Smooth muscle cell (in vitro differentiated cells): Measurements from ENCODE around the gene GRM4. TPM values are rescaled to one million over a fixed set of nuclear protein-coding genes. Genes with fewer than 3 reads are reported as not detected.

Experiments
- DNase-seq: peaks from one replicate; lab custom pipeline; 2025; ENCODE audit not compliant: unreplicated experiment; lab: John Stamatoyannopoulos, UW
- H2AFZ ChIP-seq: fragments of 200-600 bp; sonication (generic); 2 replicates; pipeline ENCODE4 v1.6.0; 2016; ENCODE audit warnings: antibody characterized with exemption, low read depth, mild to moderate bottlenecking
- H3F3A ChIP-seq: fragments of 200-600 bp; sonication (generic); 2 replicates; pipeline ENCODE4 v1.6.0; 2017; ENCODE audit warnings: antibody characterized with exemption, low read depth
- H3K27ac ChIP-seq: fragments of 200-600 bp; sonication (generic); 2 replicates; pipeline ENCODE4 v1.5.1; 2016; ENCODE audit warnings: low read depth, mild to moderate bottlenecking
- H3K27me3 ChIP-seq: fragments of 200-600 bp; sonication (generic); 2 replicates; pipeline ENCODE4 v1.6.1; 2016; ENCODE audit warnings: low read depth, mild to moderate bottlenecking
- H3K36me3 ChIP-seq: fragments of 200-600 bp; sonication (generic); 2 replicates; pipeline ENCODE4 v1.5.1; 2016; ENCODE audit warnings: low read depth
- H3K4me1 ChIP-seq: fragments of 200-600 bp; sonication (generic); 2 replicates; pipeline ENCODE4 v1.5.1; 2016; ENCODE audit warnings: low read depth
- H3K4me2 ChIP-seq: fragments of 200-600 bp; sonication (generic); 2 replicates; pipeline ENCODE4 v1.6.0; 2016; ENCODE audit warnings: mild to moderate bottlenecking
- H3K4me3 ChIP-seq: fragments of 200-600 bp; sonication (generic); 2 replicates; pipeline ENCODE4 v1.5.1; 2016; ENCODE audit warnings: mild to moderate bottlenecking
- H3K79me2 ChIP-seq: fragments of 200-600 bp; sonication (generic); 2 replicates; pipeline ENCODE4 v1.6.0; 2016; ENCODE audit warnings: low read depth, mild to moderate bottlenecking
- H3K9ac ChIP-seq: fragments of 200-600 bp; sonication (generic); 2 replicates; pipeline ENCODE4 v1.6.0; 2016; ENCODE audit warnings: low read depth
- H3K9me3 ChIP-seq: fragments of 200-600 bp; sonication (generic); replicated peaks from 2 replicates; pipeline ENCODE4 v1.5.1; 2016; ENCODE audit warnings: low read depth
- H4K20me1 ChIP-seq: fragments of 200-600 bp; sonication (generic); 2 replicates; pipeline ENCODE4 v1.6.0; 2016; ENCODE audit warnings: low read depth
- CTCF ChIP-seq: fragments of 200-600 bp; sonication (generic); IDR thresholded peaks from 2 replicates; pipeline ENCODE4 v1.5.1; 2017; ENCODE audit warnings: borderline replicate concordance, mild to moderate bottlenecking, antibody characterized with exemption; ENCODE audit not compliant: insufficient read depth, poor library complexity, severe bottlenecking
- WGBS: methylation state at CpG from one replicate; pipeline ENCODE4 v1.1.7; 2016; ENCODE audit warnings: low lambda C conversion rate; 5-methylcytosine and 5-hydroxymethylcytosine counted together
- polyA plus RNA-seq: library from polyadenylated mRNA; unstranded; fragments of >200 nt; fragmentation: Nextera tagmentation; extraction: Ambion mirVana; gene quantifications from 2 replicates; pipeline ENCODE4 v1.2.1, GENCODE V29; 2016
- total RNA-seq: library from RNA; depleted of rRNA; stranded (reverse); fragments of >200 nt; gene quantifications from 2 replicates; pipeline ENCODE4 v1.2.3, GENCODE V29; 2014

The GRM4 gene
- total and polyA plus RNA-seq, 2 experiments from 2014 or later: 0.21 TPM; not detected in 1

DNA sequence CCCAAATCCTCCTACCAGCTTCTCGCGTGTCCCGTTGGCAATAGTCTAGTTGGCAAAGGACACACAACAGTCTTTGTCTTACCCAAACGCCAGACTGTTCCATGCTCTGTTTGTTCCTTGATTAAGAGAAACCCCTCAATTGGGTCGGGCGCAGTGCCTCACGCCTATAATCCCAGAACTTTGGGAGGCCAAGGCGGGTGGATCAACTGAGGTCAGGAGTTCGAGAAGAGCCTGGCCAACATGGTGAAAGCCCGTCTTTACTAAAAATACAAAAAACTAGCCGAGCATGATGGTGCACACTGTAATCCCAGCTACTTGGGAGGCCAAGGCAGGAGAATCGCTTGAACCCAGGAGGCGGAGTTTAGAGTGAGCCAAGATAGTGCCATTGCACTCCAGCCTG is 153.7 kb downstream of the GRM4 start:
- no peak for TF ChIP-seq CTCF

GRCh38 chr6:33991610-33992009 is 154.3 kb downstream of the GRM4 start:
- Histone ChIP-seq H3K9me3 (no peaks in the 10 kb centered on the region), H4K20me1 (no peaks in the 10 kb centered on the region), H3K36me3 (no peaks in the 10 kb centered on the region), H3F3A (no peaks in the 10 kb centered on the region), H3K79me2 (no peaks in the 10 kb centered on the region), H2AFZ (no peak overlapping the region), H3K4me2 (no peak overlapping the region), H3K4me1 (peaks cover 7% of the 10 kb centered on the region), H3K27me3 (peaks cover 6% of the 10 kb centered on the region), H3K9ac (no peak overlapping the region), H3K27ac (no peak overlapping the region), H3K4me3 (no peak overlapping the region)
- no peak for DNase-seq
- no peak for TF ChIP-seq CTCF
- WGBS: 97% methylated on average over 4 of the region's 4 CpGs

More for the DNA sequence above, 153.7 kb downstream of the GRM4 start:
- H3K27me3 ChIP-seq: peaks cover 7% of the 10 kb centered on the region
- H3K27ac ChIP-seq: no peak overlapping the region
- H3K9ac ChIP-seq: no peak overlapping the region
- no peaks in the 10 kb centered on the region for H3K9me3 ChIP-seq
- H3K4me1 ChIP-seq: peaks cover 7% of the 10 kb centered on the region
- H3F3A ChIP-seq: no peaks in the 10 kb centered on the region
- no peaks in the 10 kb centered on the region for H4K20me1 ChIP-seq
- no peak overlapping the region for H3K4me2 ChIP-seq
- WGBS: 90% methylated on average over 13 of the region's 13 CpGs
- no peak overlapping the region for H3K4me3 ChIP-seq
- H2AFZ ChIP-seq: no peak overlapping the region
- H3K36me3 ChIP-seq: no peaks in the 10 kb centered on the region
- no peak for DNase-seq
- H3K79me2 ChIP-seq: no peaks in the 10 kb centered on the region

GRCh38 chr6:33990061-33990541 is 155.8 kb downstream of the GRM4 start:
- DNase-seq: no peak
- no peaks in the 10 kb centered on the region for H3K9me3 ChIP-seq

More at GRCh38 chr6:33990061-33990541, 155.8 kb downstream of the GRM4 start:
- no peak for TF ChIP-seq CTCF
- H3K36me3 ChIP-seq: no peaks in the 10 kb centered on the region
- H3K79me2 ChIP-seq: no peaks in the 10 kb centered on the region
- no peaks in the 10 kb centered on the region for H3F3A ChIP-seq
- no peaks in the 10 kb centered on the region for H3K27me3 ChIP-seq
- no peak overlapping the region for H3K9ac ChIP-seq
- H3K4me1 ChIP-seq: peaks cover 7% of the 10 kb centered on the region
- 79% methylated on average over 5 of the region's 5 CpGs for WGBS
- no peak overlapping the region for H3K4me2 ChIP-seq
- no peak overlapping the region for H3K27ac ChIP-seq
- H2AFZ ChIP-seq: no peak overlapping the region
- H4K20me1 ChIP-seq: no peaks in the 10 kb centered on the region
- no peak overlapping the region for H3K4me3 ChIP-seq
